Left kidney (tissue), 2 donors: Measurements from ENCODE around the gene FAM50B. TPM values are rescaled to one million over a fixed set of nuclear protein-coding genes. Genes with fewer than 3 reads are reported as not detected.
"Not testable (repeated sequence)": the region's sequence is repeated elsewhere in the genome, so short reads cannot be mapped to it uniquely, and the experiment has no call there.

Experiments
- DNase-seq: peaks from one replicate; pipeline ENCODE4 v3.0.0-alpha.2; 2013
- polyA plus RNA-seq: library from polyadenylated mRNA; unstranded; fragments of 120-200 nt; gene quantifications from one replicate; pipeline ENCODE4 v1.2.1, GENCODE V29; 2013; ENCODE audit not compliant: insufficient read length

Gene FAM50B
- polyA plus RNA-seq, 1 donor, result 9.3 TPM

DNA sequence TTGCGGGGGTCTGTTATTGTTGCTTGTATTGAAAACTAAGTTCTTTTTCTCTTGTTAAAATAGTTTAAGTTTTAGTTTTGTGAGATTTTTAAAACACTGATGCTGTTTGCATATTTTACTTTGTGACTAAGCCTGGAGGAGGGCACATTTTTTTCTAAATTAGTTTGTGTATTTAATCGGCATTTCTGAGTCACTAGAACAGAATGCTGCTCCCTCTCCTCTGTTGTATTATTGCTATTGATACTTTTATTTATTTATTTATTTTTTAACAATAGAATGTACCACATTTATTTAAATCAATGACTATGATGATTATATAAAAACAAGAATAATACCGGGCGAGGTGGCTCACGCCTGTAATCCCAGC, 5.1 kb upstream of the FAM50B start:
- DNase-seq, result no peak

GRCh38 chr6:3847521-3847920, 1.7 kb upstream of the FAM50B start:
- no peak for DNase-seq

DNA sequence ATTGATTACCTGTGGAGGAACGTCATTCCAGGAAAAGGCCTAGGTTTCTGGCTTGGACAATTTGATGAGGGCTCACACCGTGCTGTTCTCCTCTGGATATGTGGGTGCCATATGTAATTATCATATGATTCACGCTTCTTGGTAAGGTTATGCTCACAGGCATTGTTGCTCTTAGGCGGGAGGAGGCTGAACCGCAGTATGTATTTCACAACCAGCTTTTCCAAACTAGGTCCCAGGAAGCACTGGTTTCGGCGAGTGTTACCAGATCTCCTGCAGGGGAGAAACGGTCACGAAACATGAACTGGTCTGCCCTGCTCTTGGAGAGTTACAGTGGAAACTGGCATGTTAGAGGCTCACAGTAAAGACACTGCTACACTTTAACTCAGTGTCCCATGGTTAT, 793 bp upstream of the FAM50B start:
- DNase-seq, result peak; percentile 22

DNA sequence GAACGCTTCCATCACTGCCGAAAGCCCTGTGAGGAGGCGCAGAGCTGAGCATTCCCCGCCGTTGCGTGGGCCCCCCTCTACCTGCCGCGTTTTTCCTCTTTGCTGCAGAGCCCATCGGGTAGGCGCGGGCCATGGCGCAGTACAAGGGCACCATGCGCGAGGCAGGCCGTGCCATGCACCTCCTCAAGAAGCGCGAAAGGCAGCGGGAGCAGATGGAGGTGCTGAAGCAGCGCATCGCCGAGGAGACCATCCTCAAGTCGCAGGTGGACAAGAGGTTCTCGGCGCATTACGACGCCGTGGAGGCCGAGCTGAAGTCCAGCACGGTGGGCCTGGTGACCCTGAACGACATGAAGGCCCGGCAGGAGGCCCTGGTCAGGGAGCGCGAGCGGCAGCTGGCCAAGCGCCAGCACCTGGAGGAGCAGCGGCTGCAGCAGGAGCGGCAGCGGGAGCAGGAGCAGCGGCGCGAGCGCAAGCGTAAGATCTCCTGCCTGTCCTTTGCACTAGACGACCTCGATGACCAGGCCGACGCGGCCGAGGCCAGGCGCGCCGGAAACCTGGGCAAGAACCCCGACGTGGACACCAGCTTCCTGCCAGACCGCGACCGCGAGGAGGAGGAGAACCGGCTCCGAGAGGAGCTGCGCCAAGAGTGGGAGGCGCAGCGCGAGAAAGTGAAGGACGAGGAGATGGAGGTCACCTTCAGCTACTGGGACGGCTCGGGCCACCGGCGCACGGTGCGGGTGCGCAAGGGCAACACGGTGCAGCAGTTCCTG, 693 bp downstream of the FAM50B start:
- no peak for DNase-seq

DNA sequence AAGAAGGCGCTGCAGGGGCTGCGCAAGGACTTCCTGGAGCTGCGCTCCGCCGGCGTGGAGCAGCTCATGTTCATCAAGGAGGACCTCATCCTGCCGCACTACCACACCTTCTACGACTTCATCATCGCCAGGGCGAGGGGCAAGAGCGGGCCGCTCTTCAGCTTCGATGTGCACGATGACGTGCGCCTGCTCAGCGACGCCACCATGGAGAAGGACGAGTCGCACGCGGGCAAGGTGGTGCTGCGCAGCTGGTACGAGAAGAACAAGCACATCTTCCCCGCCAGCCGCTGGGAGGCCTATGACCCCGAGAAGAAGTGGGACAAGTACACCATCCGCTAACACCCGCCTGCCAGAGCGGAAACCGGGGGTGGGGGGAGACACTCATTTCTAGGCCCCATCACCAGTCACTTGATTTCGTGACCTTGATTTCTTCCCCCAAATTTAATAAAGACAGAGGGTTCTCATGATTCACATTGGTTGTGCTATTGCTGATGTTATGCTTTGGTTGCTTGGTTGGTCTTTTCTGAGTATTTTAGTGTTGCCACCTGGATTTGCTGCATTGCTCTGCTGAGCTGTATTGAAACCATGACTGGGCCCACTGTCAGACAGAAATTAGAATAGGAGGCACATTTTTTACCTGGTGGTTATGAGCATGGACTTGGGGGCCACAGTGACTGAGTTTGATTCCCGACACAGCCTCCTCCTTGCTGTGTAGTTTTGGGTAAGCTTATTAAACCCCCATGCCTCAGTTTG, 1.5 kb downstream of the FAM50B start:
- no peak for DNase-seq

DNA sequence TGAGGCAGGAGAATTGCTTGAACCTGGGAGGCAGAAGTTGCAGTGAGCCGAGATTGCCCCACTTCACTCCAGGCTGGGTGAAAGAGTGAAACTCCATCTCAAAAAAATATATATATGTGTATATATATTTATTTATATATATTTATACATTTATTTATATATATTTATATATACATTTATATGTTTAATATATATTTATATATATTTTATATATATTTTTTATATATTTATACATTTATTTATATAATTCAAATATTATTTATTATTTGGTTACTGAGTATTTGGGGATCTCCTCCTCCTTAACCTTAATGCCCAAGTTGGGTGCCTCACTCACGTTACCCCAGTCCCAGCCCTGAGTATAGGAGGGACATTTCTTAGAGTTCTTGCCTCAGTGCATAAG, 2.7 kb downstream of the FAM50B start:
- no peak for DNase-seq

GRCh38 chr6:3852391-3852790, 3.2 kb downstream of the FAM50B start:
- DNase-seq, result no peak

- no peak for DNase-seq
These were observed 6.7 kb downstream of the FAM50B start for GRCh38 chr6:3855866-3856265.

GRCh38 chr6:3856576-3856975, 7.4 kb downstream of the FAM50B start:
- no peak for DNase-seq

DNA sequence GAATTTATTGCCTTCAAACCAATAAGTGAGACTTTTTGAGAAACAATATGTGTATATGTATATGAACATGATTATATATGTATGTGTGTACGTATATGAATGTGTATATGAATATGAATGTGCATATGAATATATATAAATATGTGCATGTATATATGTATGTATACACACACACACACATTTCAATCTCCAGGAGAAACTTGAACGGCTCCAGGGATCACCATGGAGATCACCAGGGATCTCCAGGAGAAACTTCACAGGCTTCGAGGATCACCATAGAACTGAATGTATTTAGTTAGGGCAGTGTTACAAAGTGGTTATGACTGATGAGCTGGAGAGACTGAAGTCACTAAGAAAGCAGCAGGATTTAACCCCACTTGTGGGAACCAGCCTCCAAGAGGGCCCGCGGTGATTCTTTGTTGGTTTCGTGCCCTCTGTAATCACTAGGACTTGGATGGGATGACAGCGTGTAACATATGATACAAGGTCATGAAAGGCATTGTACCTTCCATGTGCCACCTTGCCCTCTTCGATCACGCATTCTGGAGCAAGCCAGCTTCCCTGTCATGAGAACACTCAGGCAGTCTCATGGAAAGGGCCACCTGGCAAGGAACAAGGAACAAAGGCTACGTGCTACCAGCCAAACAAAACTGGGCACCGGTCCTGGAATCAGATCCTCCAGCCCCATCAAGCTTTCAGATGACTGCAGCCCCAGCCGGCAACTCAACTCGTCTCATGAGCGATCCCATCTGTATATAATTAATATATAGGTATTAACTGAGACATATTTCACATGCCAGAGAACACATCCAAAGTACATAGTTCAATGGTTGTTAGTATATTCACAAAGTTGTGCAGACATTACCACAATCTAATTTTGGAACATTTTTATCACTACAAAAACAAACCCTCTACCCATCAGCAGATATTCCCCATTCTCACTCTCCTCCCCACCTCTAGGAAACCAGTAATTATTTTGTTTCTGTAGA, 8.6 kb downstream of the FAM50B start:
- DNase-seq, result no peak

DNA sequence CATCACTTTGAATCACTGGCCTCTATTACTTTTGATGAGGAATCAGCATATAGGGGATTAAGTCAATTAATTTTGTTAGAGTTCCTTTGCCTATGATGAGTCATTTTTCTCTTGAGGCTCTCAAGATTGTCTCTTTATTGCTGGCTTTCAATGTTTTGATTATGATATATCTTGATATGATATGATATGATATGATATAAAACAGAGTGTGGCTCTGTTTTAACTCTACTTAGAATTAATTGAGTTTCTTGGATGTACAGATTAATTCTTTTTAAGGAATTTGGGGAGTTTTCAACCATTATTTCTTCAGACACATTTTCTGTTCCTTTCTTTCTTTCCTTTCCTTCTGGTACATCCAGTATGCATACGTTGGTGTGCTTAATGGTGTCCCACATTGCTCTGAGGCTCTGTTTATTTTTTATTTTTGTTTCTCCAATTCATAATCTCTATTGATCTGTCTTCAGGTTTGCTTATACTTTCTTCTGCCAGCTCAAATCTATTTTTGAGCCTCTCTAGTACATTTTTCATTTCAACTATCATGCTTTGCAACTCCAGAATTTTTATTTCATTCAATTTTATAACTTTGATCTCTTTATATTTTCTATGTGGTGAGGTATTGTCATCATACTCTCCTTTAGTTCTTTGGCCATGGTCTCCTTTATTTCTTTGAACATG, 10.8 kb downstream of the FAM50B start:
- DNase-seq, result no peak

GRCh38 chr6:3861424-3861823, 12.3 kb downstream of the FAM50B start:
- DNase-seq, result no peak

DNA sequence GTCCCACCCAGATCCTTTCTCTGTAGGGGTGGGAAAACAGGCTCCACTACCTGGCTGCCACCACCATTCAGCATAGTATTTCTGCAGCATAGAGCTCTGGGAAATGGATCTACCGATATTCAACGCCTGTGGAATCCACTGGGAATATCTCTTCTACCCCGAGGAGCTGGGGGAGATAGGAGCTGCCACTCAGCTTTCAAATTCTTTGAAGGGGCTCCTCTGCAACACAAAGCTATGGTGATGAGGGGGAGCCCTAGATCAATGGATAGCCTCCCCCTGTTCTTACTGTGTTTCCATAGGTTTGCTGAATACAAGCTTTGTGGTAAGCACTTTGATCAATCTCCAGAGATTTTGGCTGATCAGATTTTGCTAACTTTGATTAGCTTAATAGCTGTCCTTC, 12.9 kb downstream of the FAM50B start:
- no peak for DNase-seq

GRCh38 chr6:3863322-3863721, 14.1 kb downstream of the FAM50B start:
- DNase-seq, result not testable (repeated sequence)

GRCh38 chr6:3865463-3865862, 16.3 kb downstream of the FAM50B start:
- no peak for DNase-seq

DNA sequence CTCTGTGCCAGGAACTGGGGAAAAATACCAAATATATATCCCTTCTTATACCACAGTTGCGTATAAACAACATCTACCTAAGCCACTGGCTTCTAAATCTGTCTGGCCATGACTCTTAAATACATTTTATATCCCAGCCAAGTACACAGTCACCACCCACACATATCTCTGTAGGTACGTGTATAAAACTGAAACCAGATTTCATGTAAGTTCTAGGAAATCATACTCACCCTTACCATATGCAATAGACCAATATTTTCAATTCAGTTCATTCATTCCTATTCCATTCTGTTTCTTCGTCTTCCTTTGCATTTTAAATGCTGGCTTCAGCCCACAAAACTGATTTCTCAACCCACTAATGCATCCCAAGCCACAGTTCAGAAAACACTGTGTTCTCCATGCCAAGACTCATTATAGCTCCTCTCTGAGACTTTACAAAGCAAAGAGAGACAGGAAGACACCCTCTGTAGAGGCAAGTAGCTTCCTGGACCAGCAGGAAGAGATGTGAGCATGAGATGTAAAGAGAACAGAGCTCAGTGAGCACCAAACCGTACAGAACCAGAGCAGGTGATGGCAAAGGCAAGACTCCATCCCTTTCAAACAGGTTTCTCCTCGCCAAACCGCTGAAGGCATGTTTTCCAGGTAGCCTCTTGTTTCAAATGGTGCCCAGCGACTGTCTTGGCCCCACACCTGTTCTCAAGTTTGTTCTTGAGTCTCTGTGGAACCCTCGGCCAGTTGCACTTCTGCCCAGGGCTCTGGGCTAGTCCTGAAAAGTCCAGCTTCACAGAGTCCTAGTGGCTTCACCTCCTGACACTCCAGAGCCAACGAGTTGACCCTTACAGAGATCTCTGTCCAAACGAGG, 18.7 kb downstream of the FAM50B start:
- no peak for DNase-seq

GRCh38 chr6:3868544-3868943, 19.4 kb downstream of the FAM50B start:
- no peak for DNase-seq

DNA sequence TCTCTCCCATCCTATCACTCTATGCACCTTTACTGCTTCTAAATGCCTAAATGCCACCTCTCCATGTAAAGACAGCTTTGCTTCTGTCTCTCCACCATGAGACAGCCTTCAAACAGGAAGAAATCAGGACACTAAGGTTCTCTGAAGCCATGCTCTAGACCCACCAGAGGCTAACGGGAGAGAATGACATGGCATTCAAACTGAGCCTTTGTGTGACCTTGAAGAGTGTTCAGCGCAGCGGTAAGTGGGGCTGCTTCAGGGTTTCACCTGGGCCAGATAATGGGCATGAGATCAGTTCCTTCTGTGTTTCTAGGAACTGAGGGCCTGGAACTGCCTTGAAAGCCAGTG, 20.1 kb downstream of the FAM50B start:
- no peak for DNase-seq

DNA sequence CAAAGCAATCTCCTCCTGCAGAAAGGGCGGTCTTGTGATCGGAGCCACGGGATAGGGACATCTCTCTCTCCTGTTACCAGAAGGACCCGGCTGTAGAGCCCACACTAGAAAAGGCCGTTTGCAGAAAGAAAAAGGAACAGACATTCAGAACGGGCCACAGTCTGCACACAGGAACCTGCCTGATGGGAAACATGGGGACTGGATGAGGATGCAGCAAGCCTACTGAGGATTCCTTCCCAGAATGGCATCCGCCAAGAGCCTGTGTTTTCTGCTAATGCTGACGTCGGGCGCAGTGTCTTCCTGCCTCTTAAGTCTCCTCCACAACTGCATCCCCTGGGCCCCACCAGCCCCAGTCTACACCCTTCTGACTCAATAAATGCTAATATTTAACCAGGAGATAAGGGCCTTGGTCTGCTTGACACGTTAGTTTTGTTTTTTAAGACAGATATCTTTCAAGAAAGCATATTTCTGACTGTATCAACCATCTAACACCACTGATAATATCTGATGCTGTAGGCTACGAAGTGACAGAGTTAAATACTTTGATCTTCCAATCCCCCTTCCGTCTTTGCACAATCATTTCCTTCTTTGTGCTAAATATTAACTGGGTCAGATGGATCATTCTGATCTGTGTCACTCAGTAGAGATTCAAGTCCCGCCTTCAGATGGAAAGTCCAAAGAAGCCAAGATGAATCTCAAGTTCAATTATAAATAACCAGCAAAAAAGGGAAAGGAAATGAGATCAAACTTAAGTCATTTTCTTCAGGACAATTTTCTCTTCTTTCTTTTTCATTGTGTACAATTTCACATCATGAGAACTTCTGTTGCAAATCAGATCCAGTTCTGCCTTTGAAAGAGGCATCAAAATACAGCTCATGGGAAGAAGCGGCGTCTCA, 20.7 kb downstream of the FAM50B start:
- DNase-seq, result no peak

GRCh38 chr6:3870528-3870925, 21.4 kb downstream of the FAM50B start:
- DNase-seq, result no peak
